DOHH2 (cell line): Measurements from ENCODE around the gene TMEM53.

ENCODE experiments used
- EZH2phosphoT487 ChIP-seq: fragments of 200-600 bp; sonication (generic); IDR thresholded peaks from 2 replicates; pipeline ENCODE4 v1.6.1; 2017; ENCODE audit warnings: borderline replicate concordance, mild to moderate bottlenecking, antibody characterized with exemption, low read length, moderate library complexity, mixed read lengths
- TF ChIP-seq, protein P1 (sequence below): fragments of 200-600 bp; sonication (generic); IDR thresholded peaks from one replicate; pipeline ENCODE4 v1.5.1; 2014; ENCODE audit warnings: antibody characterized with exemption, mild to moderate bottlenecking, low read depth, low read length; ENCODE audit not compliant: poor library complexity, severe bottlenecking

DNA sequence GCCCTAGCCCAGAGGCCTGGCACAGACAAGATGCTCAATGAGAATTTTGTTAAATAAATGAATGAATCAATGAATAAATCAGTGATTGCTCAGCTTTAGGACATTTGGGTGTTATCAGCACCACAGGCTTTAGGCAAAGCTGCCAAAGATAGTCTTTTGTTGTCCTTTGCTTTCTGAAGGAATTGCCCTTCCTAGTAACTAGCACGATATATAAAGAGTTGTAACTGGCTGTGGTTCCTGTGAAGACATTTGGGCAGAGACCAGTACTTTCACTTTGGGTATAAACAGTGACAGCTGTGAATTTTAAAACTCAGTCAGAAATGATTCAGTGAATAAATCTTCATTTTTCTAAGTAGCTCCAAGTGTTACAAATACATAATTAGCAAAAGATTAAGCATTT is 43.4 kb upstream of the TMEM53 start:
- TF ChIP-seq, protein P1, sequence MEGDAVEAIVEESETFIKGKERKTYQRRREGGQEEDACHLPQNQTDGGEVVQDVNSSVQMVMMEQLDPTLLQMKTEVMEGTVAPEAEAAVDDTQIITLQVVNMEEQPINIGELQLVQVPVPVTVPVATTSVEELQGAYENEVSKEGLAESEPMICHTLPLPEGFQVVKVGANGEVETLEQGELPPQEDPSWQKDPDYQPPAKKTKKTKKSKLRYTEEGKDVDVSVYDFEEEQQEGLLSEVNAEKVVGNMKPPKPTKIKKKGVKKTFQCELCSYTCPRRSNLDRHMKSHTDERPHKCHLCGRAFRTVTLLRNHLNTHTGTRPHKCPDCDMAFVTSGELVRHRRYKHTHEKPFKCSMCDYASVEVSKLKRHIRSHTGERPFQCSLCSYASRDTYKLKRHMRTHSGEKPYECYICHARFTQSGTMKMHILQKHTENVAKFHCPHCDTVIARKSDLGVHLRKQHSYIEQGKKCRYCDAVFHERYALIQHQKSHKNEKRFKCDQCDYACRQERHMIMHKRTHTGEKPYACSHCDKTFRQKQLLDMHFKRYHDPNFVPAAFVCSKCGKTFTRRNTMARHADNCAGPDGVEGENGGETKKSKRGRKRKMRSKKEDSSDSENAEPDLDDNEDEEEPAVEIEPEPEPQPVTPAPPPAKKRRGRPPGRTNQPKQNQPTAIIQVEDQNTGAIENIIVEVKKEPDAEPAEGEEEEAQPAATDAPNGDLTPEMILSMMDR = no peak
- no peak for TF ChIP-seq EZH2phosphoT487
